Mucosa of descending colon (tissue), 3 donors: Measurements from ENCODE around the gene METTL25B. TPM values are rescaled to one million over a fixed set of nuclear protein-coding genes. Genes with fewer than 3 reads are reported as not detected.

Experiments used
- ATAC-seq: fragments of 200-7000 bp; cut with Tn5 transposase; one replicate; pipeline ENCODE4 v1.9.1; 2020; ENCODE audit warnings: mild to moderate bottlenecking, moderate library complexity
- DNase-seq, 3 donors: peaks; one replicate each; pipeline ENCODE4 v3.0.0-alpha.2; 2020
- H3K36me3 ChIP-seq: fragments of 200-600 bp; one replicate; pipeline ENCODE4 v1.8.0; 2021; ENCODE audit warnings: low read depth, mild to moderate bottlenecking
- H3K4me1 ChIP-seq: fragments of 200-600 bp; one replicate; pipeline ENCODE4 v1.8.0; 2021; ENCODE audit warnings: low read depth, mild to moderate bottlenecking
- H3K4me3 ChIP-seq: fragments of 200-600 bp; one replicate; pipeline ENCODE4 v1.8.0; 2021; ENCODE audit warnings: mild to moderate bottlenecking
- H3K9me3 ChIP-seq: fragments of 200-600 bp; one replicate; pipeline ENCODE4 v1.8.0; 2021; ENCODE audit warnings: mild to moderate bottlenecking
- intact Hi-C, 2 donors: fragments of 100-400 bp; cut with DNase I in 1 of 2; cut with micrococcal nuclease in 1 of 2; formaldehyde crosslinking; loops; one replicate each; pipeline versions ENCODE4 v1.11.0 to v1.11.1; 2022; cut with DNase I, micrococcal nuclease
- total RNA-seq, 3 donors: library from RNA; stranded (reverse); fragmentation: NEBNext Ultra II Directional in 2 of 3; extraction: Animal tissue kit (Norgen Biotek cat#: 25700) in 2 of 3; gene quantifications; one replicate each; pipeline versions ENCODE4 v1.2.1 to v1.2.4, GENCODE V29; 2021 to 2023
- TF ChIP-seq, protein P1 (sequence below): fragments of 200-600 bp; IDR thresholded peaks from one replicate; pipeline ENCODE4 v1.8.0; 2022; ENCODE audit warnings: antibody characterized with exemption, mild to moderate bottlenecking
- donor health status: DM: no; HTN: no; CAD: no; lungs with moderate emphysema.
- donor health status: DM: no; HTN: no; CAD: no.
- donor health status: DM: no; HTN: yes; CAD: no.

METTL25B gene
- total RNA-seq, 3 donors from 2014 or later: 35.1 to 58.6 (median 44.4) TPM

DNA sequence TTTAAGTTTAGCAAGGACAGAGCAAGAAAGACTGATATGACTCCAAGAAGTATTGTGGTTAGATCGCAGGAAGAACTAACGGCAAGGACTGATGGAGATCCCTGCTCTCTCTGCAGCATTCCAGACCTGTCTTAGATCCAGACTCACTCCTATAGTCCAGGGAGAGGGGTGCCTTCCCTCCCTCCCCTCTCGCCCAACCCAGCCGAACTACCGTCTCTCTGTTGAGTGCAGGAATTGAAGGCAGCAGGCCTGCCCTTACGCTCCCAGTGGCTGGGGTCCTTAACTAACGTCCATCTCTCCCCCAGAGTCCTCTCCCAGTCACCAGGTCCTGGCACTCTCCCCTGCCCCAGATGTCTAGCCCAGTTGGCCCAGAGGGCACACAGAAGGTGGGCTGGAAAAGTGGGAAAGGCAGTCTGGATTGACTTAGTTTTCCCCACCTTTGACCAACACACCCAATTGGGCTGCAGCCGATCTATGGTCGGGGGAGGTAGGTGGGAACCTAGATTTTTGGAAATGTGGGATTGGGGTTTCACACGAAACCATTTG, 24.0 kb upstream of the METTL25B start:
- intact Hi-C loops: no loop called here
- H3K9me3 ChIP-seq: no peaks in the 10 kb centered on the region
- DNase-seq (no peak), ATAC-seq (no peak)
- no peaks in the 10 kb centered on the region for H3K36me3 ChIP-seq
- H3K4me1 ChIP-seq: peaks cover 24% of the 10 kb centered on the region
- TF ChIP-seq, protein P1, sequence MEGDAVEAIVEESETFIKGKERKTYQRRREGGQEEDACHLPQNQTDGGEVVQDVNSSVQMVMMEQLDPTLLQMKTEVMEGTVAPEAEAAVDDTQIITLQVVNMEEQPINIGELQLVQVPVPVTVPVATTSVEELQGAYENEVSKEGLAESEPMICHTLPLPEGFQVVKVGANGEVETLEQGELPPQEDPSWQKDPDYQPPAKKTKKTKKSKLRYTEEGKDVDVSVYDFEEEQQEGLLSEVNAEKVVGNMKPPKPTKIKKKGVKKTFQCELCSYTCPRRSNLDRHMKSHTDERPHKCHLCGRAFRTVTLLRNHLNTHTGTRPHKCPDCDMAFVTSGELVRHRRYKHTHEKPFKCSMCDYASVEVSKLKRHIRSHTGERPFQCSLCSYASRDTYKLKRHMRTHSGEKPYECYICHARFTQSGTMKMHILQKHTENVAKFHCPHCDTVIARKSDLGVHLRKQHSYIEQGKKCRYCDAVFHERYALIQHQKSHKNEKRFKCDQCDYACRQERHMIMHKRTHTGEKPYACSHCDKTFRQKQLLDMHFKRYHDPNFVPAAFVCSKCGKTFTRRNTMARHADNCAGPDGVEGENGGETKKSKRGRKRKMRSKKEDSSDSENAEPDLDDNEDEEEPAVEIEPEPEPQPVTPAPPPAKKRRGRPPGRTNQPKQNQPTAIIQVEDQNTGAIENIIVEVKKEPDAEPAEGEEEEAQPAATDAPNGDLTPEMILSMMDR: no peak
- no peak overlapping the region for H3K4me3 ChIP-seq

DNA sequence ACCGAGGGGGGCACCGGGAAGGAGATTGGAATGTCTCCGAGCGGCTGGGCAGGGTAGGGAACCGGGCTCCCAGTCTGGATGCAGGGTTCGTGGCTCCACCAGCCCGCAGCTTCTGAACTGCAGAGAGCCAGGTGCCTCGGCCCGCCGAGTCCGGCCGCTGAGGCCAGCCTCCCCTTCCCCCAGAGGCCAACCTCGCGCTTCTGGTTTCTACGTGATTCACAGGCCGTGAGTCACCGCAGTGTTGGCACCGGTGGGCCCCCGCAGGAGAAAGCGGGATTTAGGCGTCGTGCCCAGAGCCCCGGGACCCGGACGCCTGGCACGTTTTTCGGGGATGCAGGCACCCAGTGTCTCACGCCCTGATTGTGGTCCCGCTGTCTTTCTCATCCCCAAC, 23.3 kb upstream of the METTL25B start:
- DNase-seq (peak in 1 of 3 donors; percentile 42), ATAC-seq (peak; percentile 23)
- Histone ChIP-seq H3K4me3 (no peak overlapping the region), H3K9me3 (no peaks in the 10 kb centered on the region), H3K4me1 (peaks cover 26% of the 10 kb centered on the region), H3K36me3 (no peaks in the 10 kb centered on the region)
- intact Hi-C loops: no loop called here
- TF ChIP-seq, protein P1: no peak

DNA sequence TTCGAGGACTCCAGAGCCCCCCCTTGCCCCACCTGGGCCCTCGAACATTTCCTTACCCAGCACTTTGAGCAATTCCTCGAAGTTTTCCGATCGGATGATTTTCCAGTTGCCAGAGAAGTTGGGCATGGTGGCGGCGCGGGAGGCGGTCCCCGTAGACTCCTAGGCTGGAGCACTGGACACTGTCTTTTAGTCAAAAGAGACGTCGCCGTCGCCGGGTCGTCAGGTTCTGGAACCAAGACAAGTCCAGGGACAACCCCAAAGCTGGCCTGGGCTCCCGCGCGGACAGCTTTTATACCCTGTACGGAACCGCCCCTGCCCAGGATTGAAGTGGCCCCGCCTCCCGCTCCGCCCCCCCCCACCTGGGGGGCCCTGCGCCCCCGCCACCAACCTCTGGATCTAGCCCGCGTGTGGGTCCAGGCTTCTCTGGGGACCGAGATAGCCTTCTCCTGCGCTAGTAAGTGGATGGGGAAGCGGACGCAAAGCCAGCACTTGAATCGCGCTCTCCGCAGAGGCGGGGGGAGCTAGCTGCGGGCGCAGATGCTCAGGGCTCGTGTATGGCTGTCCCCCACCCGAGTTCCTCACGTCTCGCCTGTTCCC, 22.9 kb upstream of the METTL25B start, which contains the start of gene CRABP2:
Gene CRABP2 (minus strand): TSS at position 263 of the 597 bp plus-strand sequence. CDS start 137 bp downstream, at position 126.
- no peak for ATAC-seq
- intact Hi-C loops: no loop called here

DNA sequence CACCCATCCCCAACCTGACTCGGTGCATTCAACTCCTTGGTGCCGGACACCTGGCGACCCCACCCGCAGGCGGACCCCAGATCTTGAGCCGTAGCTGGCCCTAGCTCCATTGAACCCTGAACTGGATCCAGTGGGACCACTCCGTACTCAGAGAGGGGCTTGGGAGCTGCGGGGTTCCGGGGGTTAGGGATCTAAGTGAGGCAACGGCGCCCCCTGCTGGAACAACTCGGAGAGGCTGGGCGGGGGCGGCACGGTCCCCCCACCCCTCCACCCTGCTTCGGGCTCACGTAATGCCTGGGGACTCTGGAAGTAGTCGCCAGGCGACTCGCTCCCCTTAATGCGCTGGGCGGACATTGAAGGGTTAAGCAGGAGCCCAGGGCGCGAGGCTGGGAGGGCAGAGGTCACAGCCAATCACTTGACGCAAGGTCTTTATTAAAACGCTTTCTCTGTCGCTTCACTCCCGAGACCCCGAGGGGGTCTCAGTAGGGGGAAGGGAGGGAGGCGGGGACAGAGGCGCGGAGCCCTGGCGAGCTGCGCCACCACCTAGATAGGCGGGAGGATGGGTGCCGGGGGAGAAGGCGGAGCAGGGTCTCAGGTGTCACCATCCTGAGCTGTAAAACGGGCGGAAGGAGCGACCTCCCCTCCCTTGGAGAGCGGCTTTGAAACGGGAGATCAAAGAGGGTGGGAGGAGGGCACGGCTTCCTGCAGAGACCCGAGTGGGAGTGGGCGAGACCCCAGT, 22.2 kb upstream of the METTL25B start:
- intact Hi-C loops: no loop called here

More for the DNA sequence above, 22.9 kb upstream of the METTL25B start, which contains the start of gene CRABP2:
- TF ChIP-seq, protein P1: no peak
- Histone ChIP-seq H3K4me3 (no peak within 1 kb of the TSS), H3K4me1 (peaks cover 26% of the 10 kb centered on the region), H3K36me3 (no peaks in the 10 kb centered on the region), H3K9me3 (no peaks in the 10 kb centered on the region)
- DNase-seq: peak in 1 of 3 donors; percentile 35

DNA sequence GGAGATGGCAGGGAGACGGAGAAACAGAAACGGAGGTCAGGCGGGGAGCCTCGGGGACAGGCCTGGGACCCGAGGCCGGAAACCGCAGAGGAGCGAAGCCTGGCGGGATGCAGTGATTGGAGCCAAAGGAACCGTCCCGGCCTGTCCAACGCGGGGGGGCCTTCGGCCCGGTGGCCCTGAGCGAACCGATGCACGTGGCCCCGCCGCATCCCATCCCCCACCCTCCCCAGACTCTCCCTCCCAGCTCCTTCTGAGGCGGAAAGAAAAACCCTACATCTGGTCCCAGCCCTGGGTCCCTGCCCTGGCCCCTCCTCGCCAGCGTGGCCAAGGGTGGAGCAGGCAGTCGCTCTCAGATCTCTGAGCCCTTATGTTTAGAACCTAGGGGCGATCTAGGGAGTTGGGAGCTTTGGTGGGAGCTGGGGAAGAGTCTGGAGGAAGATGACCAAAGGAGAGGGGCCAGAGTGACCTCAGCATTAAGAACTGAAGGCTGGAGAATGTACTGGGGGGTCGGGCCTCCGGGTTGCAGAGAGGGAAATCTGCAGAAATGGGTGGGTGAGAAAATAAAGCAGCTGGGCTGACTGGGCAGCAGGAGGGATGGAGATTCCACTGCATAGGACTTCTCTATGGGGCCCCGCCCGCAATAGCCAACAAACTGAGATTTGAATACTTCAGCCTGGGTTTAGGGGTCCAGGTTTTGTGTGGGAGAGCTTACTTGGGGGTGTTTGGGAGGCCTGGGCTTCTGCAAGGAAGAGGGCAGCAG, 21.4 kb upstream of the METTL25B start:
- intact Hi-C loops: no loop called here
- H3K36me3 ChIP-seq: no peaks in the 10 kb centered on the region
- DNase-seq (peak; percentile 54 to 72 (median 55)), ATAC-seq (peak; percentile 40)
- peaks cover 26% of the 10 kb centered on the region for H3K4me1 ChIP-seq
- no peaks in the 10 kb centered on the region for H3K9me3 ChIP-seq
- TF ChIP-seq, protein P1: no peak
- no peak overlapping the region for H3K4me3 ChIP-seq

More for the DNA sequence above, 22.2 kb upstream of the METTL25B start:
- Histone ChIP-seq H3K36me3 (no peaks in the 10 kb centered on the region), H3K4me1 (peaks cover 26% of the 10 kb centered on the region), H3K4me3 (no peak overlapping the region), H3K9me3 (no peaks in the 10 kb centered on the region)
- ATAC-seq (peak; percentile 50), DNase-seq (peak in 2 of 3 donors; percentile 64 to 69)
- TF ChIP-seq, protein P1: peak; percentile 54
